WERI-Rb-1 (cell line): ENCODE data around the gene RNF149.

Experiments
- DNase-seq: peaks from one replicate; pipeline ENCODE4 v3.0.0-alpha.2; 2020
- H3K27ac ChIP-seq: fragments of 250-450 bp; sonication (Bioruptor Pico); 2 replicates; pipeline ENCODE4 v1.5.1; 2020; ENCODE audit warnings: mild to moderate bottlenecking, moderate library complexity
- H3K27me3 ChIP-seq: fragments of 250-450 bp; sonication (Bioruptor Pico); 2 replicates; pipeline ENCODE4 v1.5.1; 2021; ENCODE audit warnings: mild to moderate bottlenecking, low read depth, moderate library complexity; ENCODE audit not compliant: insufficient read depth, severe bottlenecking
- H3K36me3 ChIP-seq: fragments of 250-450 bp; sonication (Bioruptor Pico); 2 replicates; pipeline ENCODE4 v1.5.1; 2020; ENCODE audit warnings: mild to moderate bottlenecking, moderate library complexity
- H3K4me3 ChIP-seq: 2 replicates; pipeline ENCODE4 v1.5.1; 2011; ENCODE audit warnings: low read depth, mild to moderate bottlenecking, control low read depth, low read length
- H3K9me3 ChIP-seq: fragments of 250-450 bp; sonication (Bioruptor Pico); 2 replicates; pipeline ENCODE4 v1.5.1; 2021; ENCODE audit warnings: mild to moderate bottlenecking, moderate library complexity; ENCODE audit not compliant: severe bottlenecking
- TF ChIP-seq, protein P1 (sequence below): IDR thresholded peaks from 2 replicates; pipeline ENCODE4 v1.5.1; 2011; ENCODE audit warnings: low read depth, mild to moderate bottlenecking, control low read depth, inconsistent platforms, low read length

The RNF149 gene

DNA sequence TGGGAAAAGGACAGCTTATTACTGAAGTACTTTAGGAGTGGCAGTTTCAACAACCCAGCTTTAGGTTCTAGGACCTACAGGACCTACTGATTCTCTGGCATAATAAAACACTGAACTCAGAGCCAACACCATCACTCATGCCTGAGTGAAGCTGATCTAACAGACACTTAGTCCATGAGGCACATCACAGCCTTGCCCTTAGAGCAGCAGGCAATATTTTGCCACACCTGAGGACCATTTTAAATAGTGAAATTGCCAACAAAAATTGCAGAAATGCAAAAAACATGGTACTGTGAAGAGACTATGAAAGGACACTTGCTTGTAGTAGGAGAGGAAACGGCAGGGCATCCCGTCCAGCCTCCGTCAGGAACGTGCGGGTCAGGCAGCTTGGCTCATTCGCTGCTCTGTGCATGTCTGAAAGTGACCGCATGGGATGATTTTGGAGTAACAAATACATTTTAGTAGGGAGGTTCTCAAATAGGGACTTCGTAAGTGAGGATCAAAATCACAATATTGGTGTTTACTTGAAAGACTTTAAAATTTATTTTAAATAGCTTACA, 37.7 kb downstream of the RNF149 start:
- DNase-seq, result no peak
- Histone ChIP-seq H3K9me3 (no peaks in the 10 kb centered on the region), H3K36me3 (peaks cover 79% of the 10 kb centered on the region), H3K27ac (no peak overlapping the region), H3K27me3 (no peaks in the 10 kb centered on the region), H3K4me3 (no peak overlapping the region)
- TF ChIP-seq, protein P1, sequence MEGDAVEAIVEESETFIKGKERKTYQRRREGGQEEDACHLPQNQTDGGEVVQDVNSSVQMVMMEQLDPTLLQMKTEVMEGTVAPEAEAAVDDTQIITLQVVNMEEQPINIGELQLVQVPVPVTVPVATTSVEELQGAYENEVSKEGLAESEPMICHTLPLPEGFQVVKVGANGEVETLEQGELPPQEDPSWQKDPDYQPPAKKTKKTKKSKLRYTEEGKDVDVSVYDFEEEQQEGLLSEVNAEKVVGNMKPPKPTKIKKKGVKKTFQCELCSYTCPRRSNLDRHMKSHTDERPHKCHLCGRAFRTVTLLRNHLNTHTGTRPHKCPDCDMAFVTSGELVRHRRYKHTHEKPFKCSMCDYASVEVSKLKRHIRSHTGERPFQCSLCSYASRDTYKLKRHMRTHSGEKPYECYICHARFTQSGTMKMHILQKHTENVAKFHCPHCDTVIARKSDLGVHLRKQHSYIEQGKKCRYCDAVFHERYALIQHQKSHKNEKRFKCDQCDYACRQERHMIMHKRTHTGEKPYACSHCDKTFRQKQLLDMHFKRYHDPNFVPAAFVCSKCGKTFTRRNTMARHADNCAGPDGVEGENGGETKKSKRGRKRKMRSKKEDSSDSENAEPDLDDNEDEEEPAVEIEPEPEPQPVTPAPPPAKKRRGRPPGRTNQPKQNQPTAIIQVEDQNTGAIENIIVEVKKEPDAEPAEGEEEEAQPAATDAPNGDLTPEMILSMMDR, result no peak

DNA sequence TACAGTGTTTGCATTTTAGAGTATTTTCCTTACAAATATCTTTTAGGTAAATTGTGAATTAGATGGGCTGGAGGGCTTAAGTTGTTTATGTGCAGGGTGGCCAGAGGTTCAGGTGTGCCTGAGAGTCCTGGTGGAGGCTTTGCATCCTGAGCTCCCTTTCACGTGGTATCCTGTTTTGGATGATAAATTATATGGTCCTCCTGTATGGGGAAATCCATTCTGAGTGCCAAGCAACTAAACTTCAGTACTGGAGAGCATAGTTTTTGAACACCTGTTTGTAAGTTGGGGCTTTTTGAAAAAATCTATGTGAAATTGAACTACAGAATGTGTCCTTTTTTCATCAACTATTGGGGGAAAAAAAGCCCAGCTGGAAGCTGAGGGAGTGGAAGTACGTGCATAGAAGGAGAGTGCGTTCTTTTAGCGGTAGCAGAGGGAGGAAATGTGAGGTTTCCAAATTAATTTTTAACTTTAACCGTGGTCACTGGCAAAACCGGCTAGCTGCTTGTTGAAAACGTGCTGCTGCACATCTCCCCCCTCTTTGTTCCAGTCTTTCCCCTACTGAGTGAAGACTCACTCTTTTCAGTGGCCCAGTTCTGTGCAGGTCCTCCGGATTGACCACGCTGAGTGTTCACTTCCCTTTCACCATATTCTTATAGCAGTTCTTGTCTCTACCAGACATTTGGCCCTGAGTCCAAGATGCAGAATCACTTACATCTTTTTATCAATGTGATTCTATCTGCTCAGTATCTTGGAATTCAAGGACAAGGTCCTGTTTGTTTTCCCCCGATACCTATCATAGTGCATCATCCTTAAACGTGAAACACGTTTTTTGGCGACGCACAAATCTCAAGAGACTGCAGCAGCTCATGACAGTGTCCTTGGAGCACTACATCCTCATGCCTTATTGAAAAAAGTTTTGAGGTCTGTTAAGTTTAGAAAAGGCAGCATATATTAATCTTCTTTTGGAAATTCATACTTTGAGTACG, 40.5 kb downstream of the RNF149 start:
- no peaks in the 10 kb centered on the region for H3K27me3 ChIP-seq
- TF ChIP-seq, protein P1, result no peak
- DNase-seq, result no peak
- no peak overlapping the region for H3K4me3 ChIP-seq
- peaks cover 91% of the 10 kb centered on the region for H3K36me3 ChIP-seq
- no peaks in the 10 kb centered on the region for H3K9me3 ChIP-seq
- no peak overlapping the region for H3K27ac ChIP-seq

DNA sequence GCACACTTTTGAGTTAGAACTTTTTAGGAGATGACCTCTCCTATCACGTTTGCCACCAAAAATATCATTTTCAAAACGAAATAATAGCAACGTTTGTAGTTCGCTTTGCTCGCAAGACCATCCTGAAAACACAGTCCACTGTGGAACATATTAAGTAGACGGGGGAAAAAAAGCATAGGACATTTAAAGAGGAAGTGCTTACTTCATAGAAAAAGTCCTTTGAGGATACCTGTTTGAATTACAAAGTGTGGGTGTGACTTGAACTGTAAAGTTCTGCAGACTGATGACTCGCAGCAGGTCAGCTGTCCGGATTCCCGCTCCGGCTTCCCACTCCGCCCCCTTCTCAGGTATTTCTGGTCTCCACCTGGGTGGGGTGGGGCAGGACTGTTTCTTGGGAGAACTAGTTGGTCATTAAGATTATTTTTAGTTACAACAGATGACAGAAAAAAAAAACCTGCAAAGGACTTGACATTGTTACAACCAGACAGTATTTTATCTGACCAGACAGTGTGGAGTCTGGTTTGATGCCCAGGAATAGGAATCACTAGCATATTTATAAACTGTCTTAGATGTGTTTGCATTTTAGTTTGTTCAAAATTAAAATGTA, 42.5 kb downstream of the RNF149 start:
- no peak for DNase-seq
- H3K36me3 ChIP-seq, result peaks cover 87% of the 10 kb centered on the region

DNA sequence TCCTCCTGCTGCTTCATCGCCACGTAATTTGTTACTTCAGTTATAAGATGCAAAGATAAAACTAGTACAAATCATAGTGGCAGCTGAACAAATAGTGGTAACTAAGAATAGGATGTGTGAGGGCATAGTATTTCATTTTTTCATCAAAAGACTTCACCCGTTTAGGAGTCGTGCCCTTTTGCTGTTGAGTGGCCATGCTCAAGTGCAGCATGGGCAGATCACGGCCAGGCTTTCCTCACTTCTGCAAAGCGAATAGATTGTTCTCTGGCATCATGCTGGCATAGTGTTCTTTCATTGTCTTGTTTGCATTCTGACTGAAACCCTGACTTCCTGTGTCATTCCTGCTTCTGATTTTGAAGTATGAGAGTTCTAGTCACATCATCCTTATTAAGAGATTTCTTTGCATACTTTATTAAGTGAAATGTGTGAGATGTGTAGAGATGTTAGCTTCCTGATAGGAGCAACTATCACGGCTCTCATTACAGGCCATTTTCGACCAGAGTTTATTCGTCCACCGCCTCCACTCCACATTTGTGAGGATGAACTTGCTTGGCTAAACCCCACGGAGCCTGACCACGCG, 44.1 kb downstream of the RNF149 start:
- Histone ChIP-seq H3K27me3 (no peaks in the 10 kb centered on the region), H3K36me3 (peaks cover 87% of the 10 kb centered on the region), H3K27ac (no peak overlapping the region), H3K9me3 (no peaks in the 10 kb centered on the region), H3K4me3 (no peak overlapping the region)
- DNase-seq, result no peak
- TF ChIP-seq, protein P1, result no peak

More for the DNA sequence above, 42.5 kb downstream of the RNF149 start:
- Histone ChIP-seq H3K27me3 (no peaks in the 10 kb centered on the region), H3K4me3 (no peak overlapping the region), H3K27ac (no peak overlapping the region), H3K9me3 (no peaks in the 10 kb centered on the region)
- TF ChIP-seq, protein P1, result no peak

DNA sequence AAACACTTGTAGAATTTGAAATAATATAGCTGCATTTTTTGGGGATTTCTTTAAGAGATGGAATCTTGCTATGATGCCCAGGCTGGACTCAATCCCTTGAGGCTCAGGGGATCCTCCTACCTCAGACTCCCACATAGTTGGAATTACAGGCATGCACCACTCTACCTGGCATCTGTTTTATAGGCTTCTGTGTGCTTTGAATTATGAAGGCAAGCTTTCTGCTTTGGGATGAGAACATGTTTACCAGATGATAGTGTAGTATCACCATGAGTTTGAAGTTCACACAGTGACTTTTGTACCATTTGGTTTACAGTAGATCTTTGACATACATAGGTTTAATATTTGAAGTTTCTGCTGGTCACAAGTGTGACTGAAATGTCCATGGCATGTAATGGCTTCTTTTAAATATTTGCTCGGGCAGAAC, 45.1 kb downstream of the RNF149 start:
- Histone ChIP-seq H3K27me3 (no peaks in the 10 kb centered on the region), H3K27ac (no peak overlapping the region)

More for the DNA sequence above, 45.1 kb downstream of the RNF149 start:
- H3K9me3 ChIP-seq, result no peaks in the 10 kb centered on the region
- DNase-seq, result no peak
- H3K36me3 ChIP-seq, result peaks cover 87% of the 10 kb centered on the region
- TF ChIP-seq, protein P1, result no peak
- H3K4me3 ChIP-seq, result no peak overlapping the region
